NAMALWA (cell line): ENCODE measurements around the gene IMPDH1.

Experiments used
- DNase-seq: peaks from one replicate; pipeline ENCODE4 v3.0.0-alpha.2; 2015; ENCODE audit warnings: low spot score

Gene IMPDH1

GRCh38 chr7:128359939-128360338, 49.8 kb downstream of the IMPDH1 start:
- no peak for DNase-seq

GRCh38 chr7:128359336-128359735, 50.4 kb downstream of the IMPDH1 start:
- DNase-seq, result no peak

GRCh38 chr7:128358233-128358632, 51.5 kb downstream of the IMPDH1 start:
- no peak for DNase-seq

- DNase-seq, result no peak
Observed at GRCh38 chr7:128357217-128357613, 52.6 kb downstream of the IMPDH1 start.

- no peak for DNase-seq
Observed at GRCh38 chr7:128356546-128357216, 53.1 kb downstream of the IMPDH1 start.

GRCh38 chr7:128353610-128354009, 56.2 kb downstream of the IMPDH1 start:
- DNase-seq, result no peak

GRCh38 chr7:128353189-128353588, 56.6 kb downstream of the IMPDH1 start:
- no peak for DNase-seq

GRCh38 chr7:128352636-128353035, 57.1 kb downstream of the IMPDH1 start:
- no peak for DNase-seq

GRCh38 chr7:128352153-128352537, 57.6 kb downstream of the IMPDH1 start:
- no peak for DNase-seq

GRCh38 chr7:128351296-128352152, 58.3 kb downstream of the IMPDH1 start:
- no peak for DNase-seq

- no peak for DNase-seq
Observed at GRCh38 chr7:128350708-128351295, 59.0 kb downstream of the IMPDH1 start.

- DNase-seq, result no peak
Observed at GRCh38 chr7:128349466-128349825, 60.3 kb downstream of the IMPDH1 start.

- peak; percentile 77 for DNase-seq
Observed at GRCh38 chr7:128347647-128348097, 62.1 kb downstream of the IMPDH1 start.

- DNase-seq, result no peak
Observed at GRCh38 chr7:128344431-128344774, 65.4 kb downstream of the IMPDH1 start.

- DNase-seq, result peak; percentile 99
Observed at GRCh38 chr7:128343554-128344430, 66.0 kb downstream of the IMPDH1 start, which contains the start of gene RBM28. Gene RBM28, minus strand, starts transcription at chr7:128343908. Its CDS starts 115 bp downstream, at chr7:128343793.
